Mucosa of stomach (tissue), 1 donor: ENCODE data around the gene COL23A1.

Experiments used
- H3K27me3 ChIP-seq: one replicate; pipeline ENCODE4 v1.7.0; 2013; ENCODE audit warnings: mild to moderate bottlenecking, low read length; ENCODE audit not compliant: control insufficient read depth, insufficient read depth
- H3K36me3 ChIP-seq: one replicate; pipeline ENCODE4 v1.7.0; 2013; ENCODE audit warnings: low read length; ENCODE audit not compliant: control insufficient read depth, insufficient read depth
- H3K4me1 ChIP-seq: one replicate; pipeline ENCODE4 v1.7.0; 2013; ENCODE audit warnings: mild to moderate bottlenecking, low read length; ENCODE audit not compliant: control insufficient read depth, insufficient read depth
- H3K4me3 ChIP-seq: one replicate; pipeline ENCODE4 v1.7.0; 2013; ENCODE audit warnings: low read length
- H3K9ac ChIP-seq: one replicate; pipeline ENCODE4 v1.7.0; 2013; ENCODE audit warnings: mild to moderate bottlenecking, low read length, moderate library complexity
- H3K9me3 ChIP-seq: one replicate; pipeline ENCODE4 v1.7.0; 2013; ENCODE audit warnings: mild to moderate bottlenecking, low read length, moderate library complexity; ENCODE audit not compliant: control insufficient read depth
- donor health status: Pancreatic carcinoma.

The COL23A1 gene

DNA sequence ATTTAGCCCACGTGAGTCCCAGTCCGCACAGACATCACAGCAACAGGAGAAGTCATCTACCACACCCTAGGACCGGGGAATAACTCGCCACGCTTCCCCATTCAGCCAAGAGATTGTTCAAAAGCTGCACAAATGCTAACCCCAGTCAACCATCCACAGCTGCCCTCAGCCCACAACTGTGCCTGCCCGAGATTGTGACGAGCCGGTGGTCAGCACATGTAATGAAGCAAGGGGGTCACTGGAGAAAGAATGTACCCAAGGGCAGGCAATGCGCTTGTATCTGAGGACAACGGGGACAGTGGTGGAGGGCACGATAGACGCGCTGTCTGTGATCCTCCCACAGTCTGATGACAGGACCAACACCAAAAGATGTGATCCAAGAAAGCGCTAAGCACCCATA is 67.8 kb downstream of the COL23A1 start:
- Histone ChIP-seq H3K27me3 (no peaks in the 10 kb centered on the region), H3K4me1 (no peaks in the 10 kb centered on the region), H3K36me3 (no peaks in the 10 kb centered on the region), H3K4me3 (no peak overlapping the region), H3K9me3 (no peaks in the 10 kb centered on the region), H3K9ac (no peak overlapping the region)

DNA sequence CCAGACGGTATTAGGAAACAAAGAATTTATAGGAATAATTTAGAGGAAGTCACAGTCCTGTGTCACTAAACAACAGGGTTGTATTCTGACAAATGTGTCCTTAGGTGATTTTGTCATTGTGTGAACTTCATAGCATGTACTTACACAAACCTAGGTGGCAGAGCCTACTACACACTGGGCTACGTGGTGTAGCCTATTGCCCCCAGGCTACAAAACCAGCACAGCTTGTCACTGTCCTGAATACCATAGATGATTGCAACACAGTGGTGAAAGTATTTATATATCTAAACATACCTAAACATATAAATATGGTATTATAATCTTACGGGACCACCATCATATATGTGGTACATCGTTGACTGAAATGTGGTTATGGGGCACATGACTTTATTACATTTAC is 69.3 kb downstream of the COL23A1 start:
- no peaks in the 10 kb centered on the region for H3K4me1 ChIP-seq
- no peak overlapping the region for H3K9ac ChIP-seq
- no peak overlapping the region for H3K4me3 ChIP-seq
- no peaks in the 10 kb centered on the region for H3K9me3 ChIP-seq
- H3K27me3 ChIP-seq: no peaks in the 10 kb centered on the region
- no peaks in the 10 kb centered on the region for H3K36me3 ChIP-seq

DNA sequence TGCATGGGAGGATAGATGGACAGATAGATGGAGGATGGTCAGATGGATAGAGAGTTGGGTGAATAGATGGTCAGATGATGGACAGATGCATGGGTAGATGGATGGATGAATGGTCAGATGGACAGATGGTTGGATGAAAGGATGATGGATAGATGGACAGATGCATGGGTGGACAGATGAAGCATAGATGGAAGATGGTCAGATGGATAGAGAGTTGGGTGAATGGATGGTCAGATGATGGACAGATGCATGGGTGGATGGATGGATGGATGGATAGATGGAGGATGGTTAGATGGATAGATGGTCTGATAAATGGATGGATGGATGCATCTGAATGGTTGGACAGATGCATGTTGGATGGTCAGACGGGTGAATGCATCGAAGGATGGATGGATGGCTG is 70.4 kb downstream of the COL23A1 start:
- H3K4me1 ChIP-seq: no peaks in the 10 kb centered on the region
- no peaks in the 10 kb centered on the region for H3K36me3 ChIP-seq
- no peaks in the 10 kb centered on the region for H3K9me3 ChIP-seq
- H3K27me3 ChIP-seq: no peaks in the 10 kb centered on the region
- no peak overlapping the region for H3K4me3 ChIP-seq
- no peak overlapping the region for H3K9ac ChIP-seq

DNA sequence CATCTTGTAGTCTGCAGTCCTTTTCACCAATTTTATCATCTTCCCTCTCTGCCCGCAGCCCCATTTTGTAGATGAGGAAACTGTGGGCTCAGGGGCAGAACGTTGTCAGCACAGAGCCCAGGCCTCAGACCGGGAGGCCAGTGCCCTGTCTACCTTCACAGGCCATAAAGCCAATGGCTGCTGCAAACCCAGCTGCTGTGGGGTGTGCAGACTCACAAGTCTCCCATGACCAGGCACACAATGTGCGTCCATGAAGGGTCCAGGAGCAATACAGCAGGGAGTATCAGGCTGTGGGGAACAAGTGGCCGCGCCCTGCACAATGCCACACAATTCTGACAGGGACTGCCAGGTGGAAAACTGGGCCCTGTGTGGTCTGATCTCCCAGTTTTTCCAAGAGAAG is 71.0 kb downstream of the COL23A1 start:
- H3K9me3 ChIP-seq: no peaks in the 10 kb centered on the region
- no peaks in the 10 kb centered on the region for H3K36me3 ChIP-seq
- no peak overlapping the region for H3K9ac ChIP-seq
- no peaks in the 10 kb centered on the region for H3K4me1 ChIP-seq
- no peak overlapping the region for H3K4me3 ChIP-seq
- H3K27me3 ChIP-seq: no peaks in the 10 kb centered on the region

DNA sequence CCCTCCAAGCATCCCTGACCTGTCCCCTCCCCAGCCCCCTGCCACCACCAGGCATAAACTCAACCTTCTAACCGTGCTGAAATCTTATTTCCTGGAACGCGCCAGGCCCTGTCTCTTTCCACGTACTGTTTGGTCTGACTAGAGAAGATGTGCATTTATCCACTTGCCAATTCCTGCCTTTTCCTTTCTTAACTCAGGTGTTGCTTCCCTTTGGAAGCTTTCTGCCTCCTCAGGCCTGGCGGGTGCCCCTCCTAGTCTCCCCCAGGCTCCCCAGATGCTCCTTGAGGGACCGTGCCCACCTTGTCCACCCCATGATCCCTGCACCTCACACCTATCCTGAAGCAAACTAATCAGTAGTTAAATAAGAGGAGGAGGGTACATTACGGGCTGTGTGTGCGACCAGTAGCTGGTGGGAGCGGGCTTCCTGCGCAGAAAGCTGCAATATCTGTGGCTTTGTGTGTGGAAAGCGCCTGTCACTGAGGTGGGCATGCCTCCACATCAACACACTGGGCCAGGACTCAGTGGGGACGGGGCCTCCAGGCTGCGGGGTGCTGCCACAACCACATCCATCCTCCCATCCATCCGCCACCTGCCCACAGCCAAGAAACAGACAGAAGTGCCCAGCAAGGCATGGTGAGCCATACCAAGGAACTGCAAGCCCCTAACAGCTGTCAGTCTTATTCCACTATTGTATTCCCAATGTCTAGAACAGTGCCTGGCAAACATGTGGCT is 73.5 kb downstream of the COL23A1 start:
- Histone ChIP-seq H3K9me3 (no peaks in the 10 kb centered on the region), H3K27me3 (no peaks in the 10 kb centered on the region), H3K4me3 (no peak overlapping the region)

DNA sequence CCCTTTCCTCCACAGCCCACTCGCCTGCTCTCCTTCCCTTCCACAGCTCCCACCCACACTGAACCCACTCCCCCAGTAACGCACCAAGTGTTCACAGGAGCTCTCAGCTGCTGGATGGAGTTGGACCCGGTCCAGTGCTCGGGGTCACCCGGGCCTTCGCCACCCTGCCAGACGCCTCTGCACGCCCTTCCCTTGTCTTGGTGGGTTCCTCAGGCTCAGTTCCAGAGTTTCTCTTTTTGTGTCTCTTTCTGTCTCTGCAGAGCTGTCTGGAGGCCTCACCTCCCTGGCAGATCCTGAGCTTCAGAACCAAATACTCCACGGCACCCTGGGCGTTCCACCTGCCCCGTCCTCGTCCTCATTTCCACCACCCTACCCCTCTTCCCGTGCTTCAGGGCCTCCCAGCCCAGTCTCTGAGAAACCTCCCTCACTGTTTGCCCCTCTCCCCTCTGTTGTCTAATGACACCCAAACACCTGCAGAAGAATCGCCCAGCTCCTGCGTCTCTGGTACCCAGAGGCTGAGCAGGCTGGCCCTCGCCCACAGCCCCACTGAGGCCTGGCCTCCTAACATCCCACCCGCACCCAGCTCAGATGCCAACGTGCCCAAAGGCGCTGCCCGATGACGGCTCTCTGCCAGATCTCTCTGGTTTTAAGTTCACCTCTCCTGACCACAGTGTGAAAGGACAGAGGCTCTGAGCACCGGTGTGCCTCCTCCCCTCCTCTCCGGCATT is 74.3 kb downstream of the COL23A1 start:
- no peaks in the 10 kb centered on the region for H3K27me3 ChIP-seq
- H3K4me1 ChIP-seq: no peaks in the 10 kb centered on the region
- no peaks in the 10 kb centered on the region for H3K9me3 ChIP-seq
- no peaks in the 10 kb centered on the region for H3K36me3 ChIP-seq
- no peak overlapping the region for H3K4me3 ChIP-seq
- no peak overlapping the region for H3K9ac ChIP-seq

More for the DNA sequence above, 73.5 kb downstream of the COL23A1 start:
- H3K4me1 ChIP-seq: no peaks in the 10 kb centered on the region
- no peak overlapping the region for H3K9ac ChIP-seq
- no peaks in the 10 kb centered on the region for H3K36me3 ChIP-seq

DNA sequence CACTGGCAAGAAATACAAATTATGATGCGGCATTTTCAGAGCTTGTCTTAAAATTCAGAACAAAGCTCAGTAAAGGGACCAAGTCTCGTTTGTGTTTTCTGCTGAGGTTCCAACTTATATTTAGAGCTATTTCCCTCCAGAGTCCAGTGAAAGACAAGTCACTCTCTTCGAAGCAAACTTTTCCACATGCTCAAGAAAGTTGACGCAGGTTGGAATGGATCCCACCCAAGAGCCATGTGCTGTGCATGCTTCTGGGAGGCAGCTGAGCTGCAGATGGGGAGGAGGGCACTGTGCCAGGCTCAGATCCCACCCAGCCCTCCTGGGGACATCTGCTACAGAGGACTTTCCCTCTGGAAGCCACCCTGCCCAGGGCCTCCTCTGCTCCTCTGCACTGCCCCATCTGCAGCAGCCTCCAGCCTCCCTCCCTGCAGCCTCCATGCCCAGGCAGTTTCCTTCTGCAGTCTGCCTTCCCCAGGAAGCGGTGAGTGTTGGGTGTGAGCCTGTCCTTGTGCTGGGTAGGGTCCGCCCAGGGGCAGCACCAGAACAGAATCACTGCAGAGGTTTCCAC is 75.3 kb downstream of the COL23A1 start:
- Histone ChIP-seq H3K9me3 (no peaks in the 10 kb centered on the region), H3K4me1 (no peaks in the 10 kb centered on the region), H3K9ac (no peak overlapping the region), H3K27me3 (no peaks in the 10 kb centered on the region), H3K4me3 (no peak overlapping the region), H3K36me3 (no peaks in the 10 kb centered on the region)

DNA sequence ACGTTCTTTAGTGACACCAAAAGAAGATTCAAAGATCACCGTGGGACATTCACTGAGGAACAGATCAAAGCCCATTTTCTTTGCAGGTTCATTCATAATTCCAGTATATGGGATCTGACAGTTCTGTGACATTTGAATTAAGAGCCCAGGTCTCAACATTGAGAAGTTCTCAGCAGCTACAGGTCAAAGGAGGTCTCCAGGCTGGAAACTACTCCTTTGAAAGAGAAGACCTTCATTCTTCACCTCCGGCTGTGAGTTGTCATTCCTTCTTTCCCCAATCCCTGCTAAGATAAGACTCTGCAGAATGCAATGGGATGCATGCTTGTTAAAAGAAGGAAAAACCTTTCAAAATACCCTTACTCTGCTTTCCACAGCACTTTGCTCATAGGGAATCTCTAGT is 79.0 kb downstream of the COL23A1 start:
- Histone ChIP-seq H3K36me3 (no peaks in the 10 kb centered on the region), H3K9me3 (no peaks in the 10 kb centered on the region), H3K9ac (no peak overlapping the region), H3K4me3 (no peak overlapping the region), H3K4me1 (no peaks in the 10 kb centered on the region), H3K27me3 (no peaks in the 10 kb centered on the region)

DNA sequence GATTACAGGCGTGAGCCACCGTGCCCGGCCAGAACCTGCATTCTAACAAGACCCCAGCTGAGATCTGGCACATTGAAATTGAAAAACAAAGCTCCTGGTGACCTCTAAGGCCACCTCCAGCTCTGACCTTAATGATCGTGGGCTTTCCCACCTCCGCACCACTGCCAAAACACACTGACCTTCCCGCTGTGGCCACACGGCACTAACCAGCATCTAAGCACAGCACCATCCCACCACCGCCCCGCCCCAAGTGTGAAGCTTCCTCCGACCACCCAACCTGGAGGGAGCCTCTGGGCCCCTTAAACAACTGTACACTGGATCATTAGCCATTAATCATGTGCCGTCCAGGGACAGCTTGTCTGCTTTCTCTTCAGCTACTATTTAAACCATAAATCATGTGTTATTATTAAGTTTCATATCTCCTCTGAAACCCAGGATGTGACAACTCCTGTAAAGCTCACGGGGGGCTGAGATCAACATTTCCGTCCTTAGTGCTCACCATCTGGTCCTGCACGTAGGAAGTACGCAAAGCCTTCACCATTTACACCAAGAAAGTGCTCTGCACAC is 80.6 kb downstream of the COL23A1 start:
- Histone ChIP-seq H3K4me3 (no peak overlapping the region), H3K27me3 (no peaks in the 10 kb centered on the region), H3K9ac (no peak overlapping the region), H3K9me3 (no peaks in the 10 kb centered on the region), H3K36me3 (no peaks in the 10 kb centered on the region), H3K4me1 (no peaks in the 10 kb centered on the region)

DNA sequence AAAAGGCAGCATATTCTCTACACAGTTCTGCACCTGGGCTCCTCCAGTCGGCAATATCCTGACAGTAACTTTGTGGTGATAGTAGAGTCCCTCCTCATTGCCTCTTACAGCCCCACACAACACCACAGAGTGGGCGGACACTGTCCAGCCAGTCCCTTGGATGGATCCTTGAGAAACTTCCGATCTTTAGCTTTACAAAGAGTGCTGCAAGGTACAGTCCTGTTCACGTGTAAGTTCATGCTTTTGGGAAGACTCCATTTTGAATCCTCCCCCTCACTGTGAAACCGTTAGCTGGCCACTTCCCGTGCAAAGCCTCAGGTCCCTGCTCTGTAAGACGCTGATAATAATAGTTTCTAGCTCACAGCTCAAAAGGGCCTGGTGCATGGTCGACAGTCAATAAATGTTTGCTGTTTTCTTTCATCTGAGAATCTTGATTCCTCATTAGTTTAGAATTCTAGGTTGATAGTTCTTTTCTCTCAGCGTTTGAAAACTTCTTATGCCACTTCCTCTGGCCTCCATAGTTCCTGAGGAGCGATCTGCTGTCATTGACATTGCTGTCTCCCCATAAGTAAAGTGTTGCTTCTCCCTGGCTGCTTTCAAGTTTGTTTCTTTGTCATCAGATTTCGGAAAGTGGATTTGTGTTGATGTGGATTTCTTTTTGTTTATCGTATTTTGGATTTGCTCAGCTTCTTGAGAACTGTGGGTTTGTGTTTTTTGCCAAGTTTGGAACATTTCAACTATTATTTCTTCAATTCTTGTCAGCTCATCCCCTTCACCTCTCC is 82.9 kb downstream of the COL23A1 start:
- H3K4me3 ChIP-seq: no peak overlapping the region
- H3K9ac ChIP-seq: no peak overlapping the region
- no peaks in the 10 kb centered on the region for H3K27me3 ChIP-seq
- H3K36me3 ChIP-seq: no peaks in the 10 kb centered on the region
- no peaks in the 10 kb centered on the region for H3K4me1 ChIP-seq
- no peaks in the 10 kb centered on the region for H3K9me3 ChIP-seq

DNA sequence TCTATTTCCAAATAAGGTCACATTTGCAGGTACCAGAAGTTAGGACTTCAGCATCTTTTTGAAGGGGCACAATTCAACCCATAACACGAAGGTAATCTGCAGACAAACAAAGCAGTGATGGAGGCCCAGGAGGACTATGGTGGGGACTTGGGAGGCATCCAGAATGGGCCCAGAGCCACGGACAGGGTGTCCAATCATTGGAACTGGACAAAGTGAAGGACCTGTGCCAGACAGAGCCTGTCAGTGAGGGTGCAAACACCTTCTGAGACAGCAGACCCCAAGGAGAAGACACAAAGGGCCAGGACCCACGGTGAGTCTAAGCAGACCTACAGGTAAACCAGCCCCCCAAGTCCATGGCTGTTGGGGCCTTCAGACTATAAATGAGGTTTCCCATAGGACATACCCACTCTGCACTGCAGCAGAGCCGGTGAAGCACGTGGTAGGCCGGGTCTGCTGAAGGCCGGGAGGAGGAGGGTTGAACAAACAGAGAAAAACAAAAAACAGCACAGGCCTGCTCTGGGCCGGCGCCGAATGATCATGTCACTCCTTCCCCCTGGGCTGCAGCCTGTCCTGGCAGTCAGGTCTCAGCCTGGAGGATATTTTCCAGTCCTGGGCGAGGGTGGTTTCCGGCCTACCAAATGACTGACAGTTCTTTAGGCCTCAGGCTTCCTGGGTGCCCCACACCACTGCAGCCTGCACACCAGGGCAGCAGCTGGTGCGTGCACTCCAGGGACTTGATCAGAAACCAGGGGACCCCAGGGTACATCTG is 84.4 kb downstream of the COL23A1 start:
- H3K9ac ChIP-seq: no peak overlapping the region
- H3K27me3 ChIP-seq: no peaks in the 10 kb centered on the region
- no peaks in the 10 kb centered on the region for H3K36me3 ChIP-seq
- no peak overlapping the region for H3K4me3 ChIP-seq
- H3K4me1 ChIP-seq: no peaks in the 10 kb centered on the region
- no peaks in the 10 kb centered on the region for H3K9me3 ChIP-seq
